ENCODE results near the gene FAM168A.

Gene FAM168A

GRCh38 chr11:73551677-73552076, 46.2 kb downstream of the FAM168A start:
- H3K9ac ChIP-seq (ENCODE audit: low read depth, low read length): no peak overlapping the region
- no peaks in the 10 kb centered on the region for H3K9me3 ChIP-seq (replicated peaks; ENCODE audit: low read length)
- H3K36me3 ChIP-seq (ENCODE audit: insufficient read depth, low read length): no peaks in the 10 kb centered on the region
- no peak overlapping the region for H3K4me3 ChIP-seq (ENCODE audit: low read length)
- no peak overlapping the region for H3K4me2 ChIP-seq (ENCODE audit: low read length)
- no peaks in the 10 kb centered on the region for H3K27me3 ChIP-seq (ENCODE audit: control insufficient read depth, insufficient read depth, low read length)
- H3K4me1 ChIP-seq (ENCODE audit: control insufficient read depth, insufficient read depth, low read length): no peaks in the 10 kb centered on the region

DNA sequence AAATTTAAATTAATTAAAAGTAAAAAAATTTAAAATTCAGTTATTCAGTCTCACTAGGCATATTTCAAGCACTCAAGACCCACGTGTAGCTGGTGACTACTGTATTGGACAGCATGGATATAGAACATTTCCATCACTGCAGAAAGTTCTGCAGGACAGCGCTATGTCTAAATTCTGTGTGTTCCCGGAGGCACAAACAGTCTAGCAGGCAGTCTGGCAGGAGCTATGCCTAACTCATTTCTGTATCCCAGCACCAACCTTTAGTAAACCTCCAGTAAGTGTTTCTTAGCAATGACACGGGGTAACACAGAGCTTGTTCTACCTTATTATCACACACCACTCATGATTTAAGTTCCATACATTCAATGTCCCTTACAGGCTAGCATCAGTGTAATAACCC, 48.5 kb downstream of the FAM168A start:
- H3K4me2 ChIP-seq (ENCODE audit: low read length): no peak overlapping the region
- no peak overlapping the region for H3K9ac ChIP-seq (ENCODE audit: low read depth, low read length)
- H3K27me3 ChIP-seq (ENCODE audit: control insufficient read depth, insufficient read depth, low read length): no peaks in the 10 kb centered on the region
- no peaks in the 10 kb centered on the region for H3K36me3 ChIP-seq (ENCODE audit: insufficient read depth, low read length)
- no peaks in the 10 kb centered on the region for H3K9me3 ChIP-seq (replicated peaks; ENCODE audit: low read length)
- H3K4me1 ChIP-seq (ENCODE audit: control insufficient read depth, insufficient read depth, low read length): no peaks in the 10 kb centered on the region
- H3K4me3 ChIP-seq (ENCODE audit: low read length): no peak overlapping the region

- H3K4me3 ChIP-seq (ENCODE audit: low read length): no peak overlapping the region
- no peaks in the 10 kb centered on the region for H3K9me3 ChIP-seq (replicated peaks; ENCODE audit: low read length)
- H3K36me3 ChIP-seq (ENCODE audit: insufficient read depth, low read length): no peaks in the 10 kb centered on the region
- H3K4me2 ChIP-seq (ENCODE audit: low read length): no peak overlapping the region
- no peaks in the 10 kb centered on the region for H3K4me1 ChIP-seq (ENCODE audit: control insufficient read depth, insufficient read depth, low read length)
- H3K27me3 ChIP-seq (ENCODE audit: control insufficient read depth, insufficient read depth, low read length): no peaks in the 10 kb centered on the region
- H3K9ac ChIP-seq (ENCODE audit: low read depth, low read length): no peak overlapping the region
Measured at GRCh38 chr11:73547706-73548595, 50.0 kb downstream of the FAM168A start.

DNA sequence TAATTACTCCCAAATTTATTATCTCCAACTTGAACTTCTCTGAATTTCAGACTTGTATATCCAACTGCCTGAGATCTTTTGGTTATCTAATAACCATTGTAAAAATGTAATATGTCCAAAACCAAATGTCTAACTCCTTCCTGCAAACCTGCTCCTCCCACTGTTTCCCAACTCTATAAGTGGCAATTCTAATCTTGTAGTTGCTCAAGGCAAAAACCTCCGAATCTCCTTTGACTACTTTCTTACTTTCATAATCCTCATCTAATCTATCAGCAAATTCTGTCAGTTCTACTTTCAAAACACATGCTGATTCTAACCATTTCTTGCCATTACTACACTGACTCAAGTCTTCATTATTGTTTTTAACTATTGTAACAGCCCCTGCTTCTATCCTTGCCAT, 55.7 kb downstream of the FAM168A start:
- Histone ChIP-seq H3K9me3 (replicated peaks; ENCODE audit: low read length) (no peaks in the 10 kb centered on the region), H3K4me2 (ENCODE audit: low read length) (no peak overlapping the region), H3K27me3 (ENCODE audit: control insufficient read depth, insufficient read depth, low read length) (no peaks in the 10 kb centered on the region), H3K36me3 (ENCODE audit: insufficient read depth, low read length) (no peaks in the 10 kb centered on the region), H3K9ac (ENCODE audit: low read depth, low read length) (no peak overlapping the region), H3K4me1 (ENCODE audit: control insufficient read depth, insufficient read depth, low read length) (no peaks in the 10 kb centered on the region), H3K4me3 (ENCODE audit: low read length) (no peak overlapping the region)

DNA sequence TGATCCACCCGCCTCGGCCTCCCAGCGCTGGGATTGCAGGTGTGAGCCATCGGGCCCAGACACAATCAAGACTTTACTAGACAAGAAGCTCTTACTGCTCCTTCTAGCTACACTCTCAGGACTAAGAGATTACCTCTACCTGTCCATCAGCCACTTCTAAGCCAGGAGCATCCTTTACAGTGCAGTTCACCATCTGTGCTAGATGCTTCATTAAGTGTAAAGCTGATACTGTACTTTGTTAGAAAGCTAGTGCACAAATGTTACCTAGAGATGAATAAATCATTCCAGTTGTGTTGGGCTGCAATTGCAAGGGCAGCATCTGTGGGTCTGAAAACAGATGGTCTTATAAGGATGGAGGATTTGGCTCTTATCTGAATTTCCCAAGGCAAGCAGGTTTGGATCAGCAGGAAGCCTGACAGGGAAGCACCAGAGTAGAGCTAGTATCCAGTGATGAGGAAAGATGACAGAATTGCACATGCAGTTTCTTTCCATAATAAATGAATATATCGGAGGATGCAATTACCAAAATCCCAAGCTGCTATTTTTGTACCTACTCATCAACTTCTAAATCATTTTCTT, 58.3 kb downstream of the FAM168A start:
- H3K4me2 ChIP-seq (ENCODE audit: low read length): no peak overlapping the region
- no peaks in the 10 kb centered on the region for H3K27me3 ChIP-seq (ENCODE audit: control insufficient read depth, insufficient read depth, low read length)
- no peak overlapping the region for H3K4me3 ChIP-seq (ENCODE audit: low read length)
- no peaks in the 10 kb centered on the region for H3K4me1 ChIP-seq (ENCODE audit: control insufficient read depth, insufficient read depth, low read length)
- H3K36me3 ChIP-seq (ENCODE audit: insufficient read depth, low read length): no peaks in the 10 kb centered on the region
- no peaks in the 10 kb centered on the region for H3K9me3 ChIP-seq (replicated peaks; ENCODE audit: low read length)
- H3K9ac ChIP-seq (ENCODE audit: low read depth, low read length): no peak overlapping the region

- Histone ChIP-seq H3K9ac (ENCODE audit: low read depth, low read length) (no peak overlapping the region), H3K4me3 (ENCODE audit: low read length) (no peak overlapping the region)
Measured at GRCh38 chr11:73538381-73538872, 59.5 kb downstream of the FAM168A start.

DNA sequence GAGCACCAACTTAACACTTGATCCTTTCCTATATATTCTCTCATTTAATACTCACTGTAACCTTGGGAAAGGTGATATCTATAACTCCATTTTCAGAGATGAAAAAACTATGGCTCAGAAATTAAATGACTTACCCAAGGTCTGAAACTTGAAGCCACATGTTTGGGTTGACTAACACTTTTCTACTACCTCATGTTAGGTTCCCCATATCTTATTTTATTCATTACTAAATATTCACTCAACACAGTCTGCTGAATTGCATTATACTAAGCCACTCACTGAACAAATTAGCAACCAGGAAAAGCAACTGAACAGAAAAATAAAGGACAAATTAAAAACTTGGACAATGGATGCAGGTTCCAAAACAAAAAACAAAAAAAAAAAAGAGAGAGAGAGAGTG, 59.9 kb downstream of the FAM168A start:
- Histone ChIP-seq H3K4me3 (ENCODE audit: low read length) (no peak overlapping the region), H3K9me3 (replicated peaks; ENCODE audit: low read length) (no peaks in the 10 kb centered on the region), H3K36me3 (ENCODE audit: insufficient read depth, low read length) (no peaks in the 10 kb centered on the region), H3K4me2 (ENCODE audit: low read length) (no peak overlapping the region), H3K27me3 (ENCODE audit: control insufficient read depth, insufficient read depth, low read length) (no peaks in the 10 kb centered on the region), H3K4me1 (ENCODE audit: control insufficient read depth, insufficient read depth, low read length) (no peaks in the 10 kb centered on the region), H3K9ac (ENCODE audit: low read depth, low read length) (no peak overlapping the region)

More at GRCh38 chr11:73538381-73538872, 59.5 kb downstream of the FAM168A start:
- Histone ChIP-seq H3K4me2 (ENCODE audit: low read length) (no peak overlapping the region), H3K27me3 (ENCODE audit: control insufficient read depth, insufficient read depth, low read length) (no peaks in the 10 kb centered on the region), H3K9me3 (replicated peaks; ENCODE audit: low read length) (no peaks in the 10 kb centered on the region), H3K36me3 (ENCODE audit: insufficient read depth, low read length) (no peaks in the 10 kb centered on the region), H3K4me1 (ENCODE audit: control insufficient read depth, insufficient read depth, low read length) (no peaks in the 10 kb centered on the region)

DNA sequence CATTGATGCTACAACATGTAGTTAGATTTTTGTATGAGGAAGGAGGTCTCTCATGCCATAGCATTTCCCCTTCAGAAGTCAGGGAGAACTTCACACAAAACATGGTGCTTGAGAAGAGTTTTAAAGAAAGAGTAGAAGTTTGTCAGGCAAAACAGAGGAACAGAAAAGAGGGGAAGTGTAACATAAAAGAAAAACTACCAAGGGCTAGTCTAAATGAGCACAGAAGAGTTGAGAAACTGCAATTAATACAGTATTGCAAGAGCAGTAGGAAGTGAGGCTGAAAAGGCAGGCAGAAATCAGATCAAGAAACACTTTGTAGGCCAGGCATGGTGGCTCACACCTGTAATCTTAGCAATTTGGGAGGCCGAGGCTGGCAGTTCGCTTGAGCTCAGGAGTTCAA, 61.0 kb downstream of the FAM168A start:
- H3K4me1 ChIP-seq (ENCODE audit: control insufficient read depth, insufficient read depth, low read length): no peaks in the 10 kb centered on the region
- H3K36me3 ChIP-seq (ENCODE audit: insufficient read depth, low read length): no peaks in the 10 kb centered on the region
- H3K4me2 ChIP-seq (ENCODE audit: low read length): no peak overlapping the region
- no peak overlapping the region for H3K9ac ChIP-seq (ENCODE audit: low read depth, low read length)
- no peaks in the 10 kb centered on the region for H3K27me3 ChIP-seq (ENCODE audit: control insufficient read depth, insufficient read depth, low read length)
- no peak overlapping the region for H3K4me3 ChIP-seq (ENCODE audit: low read length)
- no peaks in the 10 kb centered on the region for H3K9me3 ChIP-seq (replicated peaks; ENCODE audit: low read length)

GRCh38 chr11:73532310-73532709, 65.6 kb downstream of the FAM168A start:
- no peaks in the 10 kb centered on the region for H3K9me3 ChIP-seq (replicated peaks; ENCODE audit: low read length)
- peaks cover 3% of the 10 kb centered on the region for H3K4me1 ChIP-seq (ENCODE audit: control insufficient read depth, insufficient read depth, low read length)
- H3K27me3 ChIP-seq (ENCODE audit: control insufficient read depth, insufficient read depth, low read length): no peaks in the 10 kb centered on the region
- H3K9ac ChIP-seq (ENCODE audit: low read depth, low read length): no peak overlapping the region
- H3K4me2 ChIP-seq (ENCODE audit: low read length): no peak overlapping the region
- no peaks in the 10 kb centered on the region for H3K36me3 ChIP-seq (ENCODE audit: insufficient read depth, low read length)
- no peak overlapping the region for H3K4me3 ChIP-seq (ENCODE audit: low read length)

- Histone ChIP-seq H3K27me3 (ENCODE audit: control insufficient read depth, insufficient read depth, low read length) (no peaks in the 10 kb centered on the region), H3K9ac (ENCODE audit: low read depth, low read length) (no peak overlapping the region), H3K36me3 (ENCODE audit: insufficient read depth, low read length) (no peaks in the 10 kb centered on the region), H3K4me1 (ENCODE audit: control insufficient read depth, insufficient read depth, low read length) (peaks cover 3% of the 10 kb centered on the region), H3K4me3 (ENCODE audit: low read length) (no peak overlapping the region), H3K9me3 (replicated peaks; ENCODE audit: low read length) (no peaks in the 10 kb centered on the region), H3K4me2 (ENCODE audit: low read length) (no peak overlapping the region)
Measured at GRCh38 chr11:73531386-73531785, 66.5 kb downstream of the FAM168A start.

GRCh38 chr11:73530109-73530508, 67.8 kb downstream of the FAM168A start:
- Histone ChIP-seq H3K4me2 (ENCODE audit: low read length) (no peak overlapping the region), H3K9me3 (replicated peaks; ENCODE audit: low read length) (no peaks in the 10 kb centered on the region), H3K4me1 (ENCODE audit: control insufficient read depth, insufficient read depth, low read length) (peaks cover 3% of the 10 kb centered on the region), H3K27me3 (ENCODE audit: control insufficient read depth, insufficient read depth, low read length) (no peaks in the 10 kb centered on the region), H3K36me3 (ENCODE audit: insufficient read depth, low read length) (no peaks in the 10 kb centered on the region), H3K4me3 (ENCODE audit: low read length) (no peak overlapping the region), H3K9ac (ENCODE audit: low read depth, low read length) (no peak overlapping the region)

- no peaks in the 10 kb centered on the region for H3K27me3 ChIP-seq (ENCODE audit: control insufficient read depth, insufficient read depth, low read length)
- H3K4me1 ChIP-seq (ENCODE audit: control insufficient read depth, insufficient read depth, low read length): peaks cover 3% of the 10 kb centered on the region
- H3K9ac ChIP-seq (ENCODE audit: low read depth, low read length): no peak overlapping the region
- H3K4me2 ChIP-seq (ENCODE audit: low read length): no peak overlapping the region
- H3K4me3 ChIP-seq (ENCODE audit: low read length): no peak overlapping the region
- no peaks in the 10 kb centered on the region for H3K9me3 ChIP-seq (replicated peaks; ENCODE audit: low read length)
- no peaks in the 10 kb centered on the region for H3K36me3 ChIP-seq (ENCODE audit: insufficient read depth, low read length)
Measured at GRCh38 chr11:73529204-73529530, 68.7 kb downstream of the FAM168A start.
